Fibroblast of the conjunctiva (primary cell): ENCODE results near the gene CNTNAP2.

Source experiments
- DNase-seq: peaks from one replicate; pipeline ENCODE4 v3.0.0-alpha.2; 2010; ENCODE audit warnings: low read depth

Gene CNTNAP2

GRCh38 chr7:147022056-147022455, 905.5 kb downstream of the CNTNAP2 start:
- DNase-seq = no peak

GRCh38 chr7:147023440-147023839, 906.8 kb downstream of the CNTNAP2 start:
- DNase-seq = no peak

GRCh38 chr7:147029953-147030352, 913.4 kb downstream of the CNTNAP2 start:
- DNase-seq = no peak

DNA sequence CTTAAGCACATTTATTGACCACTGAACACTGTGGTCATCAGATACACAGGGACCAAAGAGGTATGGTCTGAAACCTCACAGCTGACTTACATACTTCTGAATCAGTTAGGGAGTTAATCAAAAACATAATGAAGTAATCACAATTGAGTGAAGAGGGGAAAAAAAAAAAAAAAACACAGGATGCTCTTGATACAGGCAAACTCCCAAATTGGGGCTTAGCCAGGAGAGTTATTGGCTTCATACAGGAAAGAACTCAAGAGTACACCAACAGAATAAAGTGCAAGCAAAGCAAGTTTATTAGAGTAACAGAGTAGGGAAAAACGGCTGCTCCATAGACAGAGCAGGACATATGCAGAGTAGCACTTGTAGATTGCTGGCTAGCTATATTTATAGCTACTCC, 917.0 kb downstream of the CNTNAP2 start:
- DNase-seq = no peak

GRCh38 chr7:147041438-147041837, 924.8 kb downstream of the CNTNAP2 start:
- DNase-seq = no peak

GRCh38 chr7:147044941-147045340, 928.3 kb downstream of the CNTNAP2 start:
- no peak for DNase-seq

GRCh38 chr7:147047696-147048095, 931.1 kb downstream of the CNTNAP2 start:
- DNase-seq = no peak

- DNase-seq = no peak
Observed at GRCh38 chr7:147048864-147049263, 932.3 kb downstream of the CNTNAP2 start.

DNA sequence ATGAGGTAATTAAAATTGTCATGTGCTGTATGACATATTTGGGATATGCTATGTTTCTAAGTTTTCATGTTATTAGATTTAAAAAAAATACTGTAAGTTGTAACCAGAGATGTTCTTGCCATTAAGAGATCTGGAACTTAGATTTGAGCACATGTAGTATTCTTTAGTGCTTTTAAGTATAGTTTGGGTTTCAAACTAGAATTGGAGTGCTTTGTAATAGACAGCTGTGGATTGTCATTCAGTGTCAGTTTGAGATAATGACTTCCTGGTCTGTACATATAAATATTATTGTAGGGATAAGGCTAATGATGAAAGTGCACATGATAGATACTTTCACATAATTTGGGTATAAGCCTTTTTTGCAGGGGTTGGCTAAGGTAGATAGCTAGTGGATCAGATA, 936.2 kb downstream of the CNTNAP2 start:
- DNase-seq = no peak

- no peak for DNase-seq
Observed at GRCh38 chr7:147053746-147054145, 937.1 kb downstream of the CNTNAP2 start.

DNA sequence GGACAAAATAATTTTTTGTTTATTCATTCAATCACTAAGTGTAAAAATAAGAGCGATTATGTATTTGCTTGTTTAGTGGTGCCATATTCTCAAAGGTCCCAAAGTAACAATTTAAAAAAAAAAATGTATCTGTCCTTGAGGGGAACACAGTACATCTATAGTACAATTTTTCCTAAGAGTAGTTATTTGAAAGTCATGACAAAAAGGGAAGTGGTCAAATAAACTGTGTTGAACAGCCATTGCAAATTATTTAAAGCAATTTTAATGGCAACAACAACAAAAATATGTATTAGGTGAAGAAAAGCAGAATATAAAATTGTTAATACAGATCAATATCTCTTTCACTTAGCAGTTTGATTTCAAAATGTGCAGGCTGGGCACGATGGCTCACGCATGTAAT, 943.5 kb downstream of the CNTNAP2 start:
- no peak for DNase-seq

- no peak for DNase-seq
Observed at GRCh38 chr7:147062897-147063296, 946.3 kb downstream of the CNTNAP2 start.

- DNase-seq = no peak
Observed at GRCh38 chr7:147068842-147069241, 952.2 kb downstream of the CNTNAP2 start.

GRCh38 chr7:147069771-147070170, 953.2 kb downstream of the CNTNAP2 start:
- no peak for DNase-seq

GRCh38 chr7:147070886-147071285, 954.3 kb downstream of the CNTNAP2 start:
- DNase-seq = no peak

- no peak for DNase-seq
Observed at GRCh38 chr7:147071536-147071935, 954.9 kb downstream of the CNTNAP2 start.

DNA sequence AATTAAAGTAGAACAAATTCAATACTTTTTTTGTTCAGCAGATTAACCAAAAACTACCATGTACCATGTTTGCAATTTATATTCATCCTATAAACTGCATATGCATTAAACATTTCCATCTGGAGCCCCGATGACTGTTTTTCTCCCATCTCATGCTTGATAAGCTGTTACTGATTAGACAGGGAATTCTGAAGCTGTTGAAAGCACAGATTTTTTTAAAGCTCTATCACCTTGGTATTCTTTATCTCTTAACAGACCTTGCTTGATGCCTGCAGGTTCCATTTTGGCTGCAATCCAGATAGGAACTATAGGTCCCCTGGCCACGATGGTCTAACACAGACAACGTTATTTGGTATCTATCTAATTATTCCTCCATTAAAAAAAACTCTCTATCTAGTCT, 961.7 kb downstream of the CNTNAP2 start:
- DNase-seq = no peak

GRCh38 chr7:147079083-147079482, 962.5 kb downstream of the CNTNAP2 start:
- no peak for DNase-seq

DNA sequence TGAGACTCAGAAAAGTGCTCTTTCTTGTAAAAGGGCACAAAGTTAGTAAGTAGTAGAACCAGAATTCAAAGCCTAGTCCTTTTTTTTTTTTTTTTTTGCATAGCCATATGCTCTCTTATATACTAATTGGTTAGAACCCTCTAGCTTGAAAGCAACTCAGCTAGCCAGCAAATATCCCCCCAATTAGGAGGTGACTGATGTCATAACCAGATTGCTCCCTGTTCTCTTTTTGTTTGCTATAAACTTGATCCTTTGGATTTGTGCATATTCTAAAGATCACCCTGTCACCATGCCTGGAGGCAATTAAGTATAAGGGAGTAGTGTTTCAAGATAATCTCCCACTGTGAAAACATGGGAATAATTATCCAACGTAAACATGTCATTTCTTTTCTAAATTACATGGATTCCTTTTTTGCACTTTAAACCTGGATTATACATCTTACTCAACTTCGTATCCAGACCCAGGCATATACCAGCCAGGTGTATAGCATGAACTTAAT, 963.4 kb downstream of the CNTNAP2 start:
- no peak for DNase-seq

GRCh38 chr7:147081117-147081516, 964.5 kb downstream of the CNTNAP2 start:
- no peak for DNase-seq

- DNase-seq = no peak
Observed at GRCh38 chr7:147089051-147089461, 972.5 kb downstream of the CNTNAP2 start.

- no peak for DNase-seq
Observed at GRCh38 chr7:147089608-147090007, 973.0 kb downstream of the CNTNAP2 start.

DNA sequence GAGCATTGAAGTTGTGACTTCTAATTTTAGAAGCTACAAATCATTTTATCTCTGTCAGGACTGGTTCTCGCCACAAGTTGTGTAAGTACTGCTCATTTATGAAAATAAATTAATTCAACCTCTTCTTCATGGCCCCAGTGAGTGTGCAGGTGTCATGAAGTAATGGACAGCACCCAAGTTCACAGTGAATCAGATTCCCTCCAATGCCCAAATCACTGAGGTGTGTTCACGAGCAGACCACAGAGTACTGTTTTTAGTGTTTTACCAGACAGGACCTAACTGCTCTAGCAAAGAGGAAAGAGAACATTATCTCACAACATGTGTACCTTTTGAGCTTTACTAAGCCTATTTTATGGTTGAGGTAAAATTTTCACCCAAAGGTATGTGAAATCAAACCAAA, 980.0 kb downstream of the CNTNAP2 start:
- DNase-seq = no peak

- no peak for DNase-seq
Observed at GRCh38 chr7:147103224-147103623, 986.6 kb downstream of the CNTNAP2 start.

GRCh38 chr7:147106746-147107145, 990.1 kb downstream of the CNTNAP2 start:
- DNase-seq = no peak
